H1 (cell line): ENCODE results near the gene TRPC4. TPM values are rescaled to one million over a fixed set of nuclear protein-coding genes. Genes with fewer than 3 reads are reported as not detected.

Source experiments
- CTCF ChIA-PET: fragments of 300-600 bp; sonication (Branson Sonifier 250); formaldehyde crosslinking; loops from one replicate; lab custom pipeline; 2021; ENCODE audit not compliant: partially characterized antibody; lab: Charles Lee
- POLR2A ChIA-PET: fragments of 300-600 bp; sonication (Branson Sonifier 250); formaldehyde crosslinking; loops from one replicate; lab custom pipeline; 2021; ENCODE audit warnings: inconsistent platforms; ENCODE audit not compliant: partially characterized antibody; lab: Charles Lee
- DNase-seq, 2 experiments: peaks; one replicate each; pipeline versions ENCODE4 v3.0.0 to v3.0.0-alpha.2; 2010 to 2022; ENCODE audit warnings: low spot score in 2 of 2, low read depth in 1 of 2, mixed read lengths in 1 of 2
- FAIRE-seq: peaks from 2 replicates; lab custom pipeline; 2011; peaks lifted over from hg19 to GRCh38; lab: Jason Lieb, UNC
- H2AFZ ChIP-seq: 2 replicates; pipeline ENCODE4 v1.8.1; 2012; ENCODE audit warnings: low read length, inconsistent platforms
- H2AK5ac ChIP-seq: 2 replicates; pipeline ENCODE4 v1.6.1; 2013; ENCODE audit warnings: low read depth, low read length
- H2BK120ac ChIP-seq: replicated peaks from 2 replicates; pipeline ENCODE3; 2013; ENCODE audit warnings: low read depth, low read length, inconsistent platforms
- H2BK12ac ChIP-seq: 2 replicates; pipeline ENCODE4 v1.6.1; 2013; ENCODE audit warnings: low read depth, low read length
- H2BK15ac ChIP-seq: 2 replicates; pipeline ENCODE4 v1.6.1; 2013; ENCODE audit warnings: low read length
- H2BK20ac ChIP-seq: 2 replicates; pipeline ENCODE4 v1.6.1; 2013; ENCODE audit warnings: low read length
- H2BK5ac ChIP-seq: 2 replicates; pipeline ENCODE4 v1.6.1; 2013; ENCODE audit warnings: low read depth, low read length
- H3K14ac ChIP-seq: 2 replicates; pipeline ENCODE4 v1.6.1; 2013; ENCODE audit warnings: inconsistent platforms; ENCODE audit not compliant: insufficient read length
- H3K18ac ChIP-seq: 2 replicates; pipeline ENCODE4 v1.6.1; 2013; ENCODE audit warnings: low read length; ENCODE audit errors: extremely low read depth
- H3K23ac ChIP-seq: 2 replicates; pipeline ENCODE4 v1.6.1; 2013; ENCODE audit warnings: inconsistent platforms; ENCODE audit not compliant: insufficient read length
- H3K23me2 ChIP-seq: 2 replicates; pipeline ENCODE4 v1.6.1; 2013; ENCODE audit warnings: low read depth, low read length
- H3K27ac ChIP-seq: 2 replicates; pipeline ENCODE4 v1.6.1; 2011; ENCODE audit warnings: low read depth, low read length, inconsistent platforms
- H3K27me3 ChIP-seq, 4 experiments: replicated peaks in 1 of 4; 1 replicate in 1 of 4; 2 replicates in 3 of 4; pipeline versions ENCODE4 v1.6.1 to v1.8.1; 2011 to 2013; ENCODE audit warnings: low read length in 3 of 4, mild to moderate bottlenecking in 3 of 4, inconsistent platforms in 2 of 4, mixed read lengths in 2 of 4, moderate library complexity in 1 of 4; ENCODE audit not compliant: control insufficient read depth in 3 of 4, insufficient read depth in 3 of 4; ENCODE audit errors: extremely low read depth in 1 of 4
- H3K36me3 ChIP-seq, 4 experiments: 2 replicates each; pipeline versions ENCODE4 v1.6.1 to v1.8.1; 2011 to 2013; ENCODE audit warnings: mild to moderate bottlenecking in 4 of 4, low read length in 3 of 4, moderate library complexity in 2 of 4, control low read depth in 1 of 4, inconsistent platforms in 1 of 4; ENCODE audit not compliant: insufficient read depth in 4 of 4, control insufficient read depth in 2 of 4
- H3K4ac ChIP-seq: replicated peaks from 2 replicates; pipeline ENCODE3; 2013; ENCODE audit warnings: low read length, low read depth, mixed read lengths, inconsistent platforms; ENCODE audit not compliant: insufficient read length
- H3K4me1 ChIP-seq, 4 experiments: replicated peaks in 1 of 4; 1 replicate in 1 of 4; 2 replicates in 3 of 4; pipeline versions ENCODE4 v1.6.1 to v1.8.1; 2011 to 2013; ENCODE audit warnings: low read length in 3 of 4, inconsistent platforms in 2 of 4, mixed read lengths in 1 of 4; ENCODE audit not compliant: insufficient read depth in 4 of 4, control insufficient read depth in 3 of 4
- H3K4me2 ChIP-seq, 2 experiments: 2 replicates each; pipeline versions ENCODE4 v1.6.1 to v1.8.1; 2011 to 2013; ENCODE audit warnings: low read depth in 2 of 2, low read length in 2 of 2, control low read depth in 1 of 2, inconsistent platforms in 1 of 2, mild to moderate bottlenecking in 1 of 2; ENCODE audit not compliant: insufficient read depth in 1 of 2
- H3K4me3 ChIP-seq, 4 experiments: fragments of 200-600, 300-600 bp in 1 of 4; sonication (generic), shearing (Covaris generic), sonication (Bioruptor Twin) in 1 of 4; 2 replicates each; pipeline versions ENCODE4 v1.5.1 to v1.8.1; 2011 to 2016; ENCODE audit warnings: low read length in 4 of 4, low read depth in 3 of 4, control low read depth in 2 of 4, inconsistent platforms in 2 of 4, mild to moderate bottlenecking in 2 of 4, mixed read lengths in 1 of 4, moderate library complexity in 1 of 4; ENCODE audit not compliant: insufficient read depth in 2 of 4; ENCODE audit errors: extremely low read depth in 1 of 4
- H3K56ac ChIP-seq: replicated peaks from 2 replicates; pipeline ENCODE3; 2013; ENCODE audit warnings: low read depth, mild to moderate bottlenecking, mixed read lengths, low read length, inconsistent platforms; ENCODE audit not compliant: insufficient read length
- H3K79me1 ChIP-seq: 2 replicates; pipeline ENCODE4 v1.6.1; 2013; ENCODE audit warnings: low read depth, low read length, control low read depth
- H3K79me2 ChIP-seq, 2 experiments: 2 replicates each; pipeline versions ENCODE4 v1.6.1 to v1.8.1; 2012 to 2013; ENCODE audit warnings: low read length in 2 of 2, mild to moderate bottlenecking in 2 of 2, inconsistent platforms in 1 of 2; ENCODE audit not compliant: insufficient read depth in 2 of 2, control insufficient read depth in 1 of 2
- H3K9ac ChIP-seq, 4 experiments: replicated peaks in 1 of 4; 1 replicate in 1 of 4; 2 replicates in 3 of 4; pipeline versions ENCODE4 v1.6.1 to v1.8.1; 2011 to 2013; ENCODE audit warnings: low read depth in 3 of 4, low read length in 3 of 4, control low read depth in 2 of 4, mild to moderate bottlenecking in 2 of 4, moderate library complexity in 2 of 4, inconsistent platforms in 1 of 4; ENCODE audit errors: extremely low read depth in 1 of 4
- H3K9me3 ChIP-seq, 2 experiments: 2 replicates each; pipeline versions ENCODE4 v1.6.1 to v1.8.1; 2012 to 2013; ENCODE audit warnings: mild to moderate bottlenecking in 2 of 2, moderate library complexity in 2 of 2, control low read depth in 1 of 2, inconsistent platforms in 1 of 2, low read depth in 1 of 2, low read length in 1 of 2, mixed read lengths in 1 of 2; ENCODE audit not compliant: insufficient read depth in 2 of 2
- H4K20me1 ChIP-seq, 2 experiments: replicated peaks in 1 of 2; 2 replicates each; pipeline versions ENCODE3 to v1.8.1; 2011 to 2013; ENCODE audit warnings: inconsistent platforms in 2 of 2, low read length in 2 of 2, mild to moderate bottlenecking in 1 of 2; ENCODE audit not compliant: insufficient read depth in 2 of 2, control insufficient read depth in 1 of 2
- H4K5ac ChIP-seq: 2 replicates; pipeline ENCODE4 v1.6.1; 2013; ENCODE audit warnings: low read length, low read depth, mixed read lengths, inconsistent platforms; ENCODE audit not compliant: insufficient read length
- H4K8ac ChIP-seq: 2 replicates; pipeline ENCODE4 v1.8.0; 2013; ENCODE audit warnings: mild to moderate bottlenecking, moderate library complexity, low read length, inconsistent platforms; ENCODE audit not compliant: insufficient read depth; ENCODE audit errors: extremely low read depth
- H4K91ac ChIP-seq: replicated peaks from 2 replicates; pipeline ENCODE3; 2013; ENCODE audit warnings: low read length, mixed read lengths, inconsistent platforms; ENCODE audit not compliant: insufficient read length
- CHD1 ChIP-seq: IDR thresholded peaks from 2 replicates; pipeline ENCODE4 v1.6.1; 2012; ENCODE audit warnings: low read depth, low read length, improper control_type of control experiment
- KDM1A ChIP-seq: fragments of 200-600, 300-600 bp; sonication (generic); IDR thresholded peaks from 2 replicates; pipeline ENCODE4 v1.7.1; 2016; ENCODE audit warnings: mild to moderate bottlenecking, low read length, borderline replicate concordance
- MAFK ChIP-seq: IDR thresholded peaks from 2 replicates; pipeline ENCODE4 v1.6.1; 2012; ENCODE audit warnings: low read depth, mild to moderate bottlenecking, improper control_type of control experiment, low read length
- WGBS, 2 experiments: shearing (Covaris generic) in 1 of 2; methylation state at CpG; one replicate each; pipeline versions ENCODE4 v1.1.6 to v1.1.7; 2013 to 2015; ENCODE audit warnings: low lambda C conversion rate in 2 of 2, mixed read lengths in 2 of 2, inconsistent platforms in 1 of 2, low coverage in 1 of 2, missing lambda C conversion rate in 1 of 2; ENCODE audit not compliant: insufficient replicate concordance in 2 of 2, insufficient coverage in 1 of 2, insufficient read length in 1 of 2; ENCODE audit errors: extremely low coverage in 1 of 2, missing lambda C conversion rate in 1 of 2; 5-methylcytosine and 5-hydroxymethylcytosine counted together
- polyA plus RNA-seq, 7 experiments: library from polyadenylated mRNA; depleted of rRNA in 3 of 7; stranded (reverse) in 5 of 7; unstranded in 2 of 7; fragments of >200 nt in 5 of 7; fragments of 200-250 nt in 2 of 7; gene quantifications; 1 replicate in 5 of 7; 2 replicates in 1 of 7; 4 replicates in 1 of 7; pipeline versions ENCODE4 v1.2.1 to v1.2.3, GENCODE V29; 2011 to 2013; ENCODE audit warnings: missing spikeins in 2 of 7, mixed read lengths in 2 of 7
- total RNA-seq: library from RNA; stranded (reverse); fragmentation: NEBNext Ultra II Directional; extraction: Animal tissue kit (Norgen Biotek cat#: 25700); gene quantifications from 2 replicates; pipeline ENCODE4 v1.2.1, GENCODE V29; 2021

The TRPC4 gene
- total and polyA plus RNA-seq, 2 of the 8 experiments (the other 6 are each of a cell fraction or from before 2014, with no cell fraction given): 12.3 to 14.7 TPM

DNA sequence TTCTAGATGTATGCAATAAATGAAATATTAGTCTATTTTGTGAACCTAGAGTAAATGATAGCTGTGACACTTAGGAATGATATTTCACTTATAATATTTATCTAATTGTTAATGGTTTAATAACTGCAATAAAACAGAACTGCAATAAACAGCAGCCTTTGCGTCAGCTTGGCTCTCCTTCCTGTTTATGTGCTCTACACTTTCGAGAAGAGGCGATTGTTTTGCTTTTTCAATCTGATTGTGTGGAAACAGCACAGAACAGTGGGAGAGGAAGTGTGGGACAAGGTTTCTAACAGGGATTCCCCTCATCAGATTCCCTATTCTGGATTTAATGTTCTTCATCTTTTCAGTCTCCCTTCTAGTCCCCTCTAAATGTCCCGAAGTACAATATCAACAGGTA lies 17.3 kb upstream of the TRPC4 start:
- Histone ChIP-seq H3K9me3 (no peaks in the 10 kb centered on the region), H3K4me1 (no peaks in the 10 kb centered on the region), H3K9ac (no peak overlapping the region), H3K27ac (no peak overlapping the region), H3K23me2 (no peaks in the 10 kb centered on the region), H3K56ac (no peak overlapping the region), H3K18ac (no peak overlapping the region), H2AFZ (0 out of 2 replicates have a peak overlapping the region, but pooled peaks have one; percentile 63), H3K23ac (no peak overlapping the region), H2BK15ac (no peak overlapping the region), H3K4me3 (no peak overlapping the region), H3K4me2 (no peak overlapping the region), H3K14ac (no peak overlapping the region), H2AK5ac (no peak overlapping the region), H4K5ac (no peak overlapping the region), H3K4ac (no peak overlapping the region), H3K36me3 (no peaks in the 10 kb centered on the region), H4K20me1 (no peaks in the 10 kb centered on the region), H2BK5ac (no peak overlapping the region), H3K79me1 (no peaks in the 10 kb centered on the region), H2BK20ac (no peak overlapping the region), H4K8ac (no peak overlapping the region), H2BK120ac (no peak overlapping the region), H3K27me3 (no peaks in the 10 kb centered on the region), H2BK12ac (no peak overlapping the region), H4K91ac (no peak overlapping the region), H3K79me2 (no peaks in the 10 kb centered on the region)
- 94% methylated on average over 4 of the region's 4 CpGs; no CpG with 5 or more reads in 1 of the 2 experiments for WGBS, 2 experiments
- CTCF ChIA-PET: no interaction called here
- DNase-seq: no peak
- FAIRE-seq: no peak
- POLR2A ChIA-PET: no interaction called here
- no peak for TF ChIP-seq CHD1
- no peak for TF ChIP-seq KDM1A
- no peak for TF ChIP-seq MAFK
